ENCODE results near the gene CHSY1. TPM values are rescaled to one million over a fixed set of nuclear protein-coding genes. Genes with fewer than 3 reads are reported as not detected.
A peak's percentile ranks its signal among the peaks of the same experiment; 100 is the strongest.

CHSY1 gene
- total RNA-seq, 3 donors from 2014 or later = 7.7 to 15.5 (median 12.6) TPM

DNA sequence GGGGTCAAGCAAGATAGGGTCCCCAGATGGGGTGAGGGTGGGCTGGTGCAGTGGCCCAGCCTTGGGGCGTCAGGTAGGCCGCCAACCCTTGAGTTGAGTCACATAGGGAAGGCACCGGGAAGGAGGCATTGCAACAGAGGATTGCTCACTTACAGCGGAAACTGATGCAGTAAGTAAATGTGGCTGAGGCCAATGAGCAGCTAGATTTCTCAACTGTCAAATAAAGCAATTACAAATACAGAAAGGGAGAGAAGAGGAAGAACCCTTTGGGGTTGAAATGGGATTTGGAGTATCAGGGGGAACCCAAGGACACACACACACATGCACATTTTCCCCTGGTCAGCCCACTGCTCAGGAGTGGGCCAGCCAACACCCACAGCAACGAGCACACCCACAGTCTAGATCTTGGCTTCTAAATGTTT lies 44.0 kb downstream of the CHSY1 start:
- intact Hi-C loops (cut with DNase I, micrococcal nuclease) = no loop called here
- no peaks in the 10 kb centered on the region for H3K9me3 ChIP-seq
- no peak overlapping the region for H3K4me3 ChIP-seq
- no peaks in the 10 kb centered on the region for H3K36me3 ChIP-seq (ENCODE audit: low read depth)
- ATAC-seq (peak; percentile 64), DNase-seq (no peak)
- peaks cover 11% of the 10 kb centered on the region for H3K4me1 ChIP-seq (ENCODE audit: low read depth)
- TF ChIP-seq, protein P1, sequence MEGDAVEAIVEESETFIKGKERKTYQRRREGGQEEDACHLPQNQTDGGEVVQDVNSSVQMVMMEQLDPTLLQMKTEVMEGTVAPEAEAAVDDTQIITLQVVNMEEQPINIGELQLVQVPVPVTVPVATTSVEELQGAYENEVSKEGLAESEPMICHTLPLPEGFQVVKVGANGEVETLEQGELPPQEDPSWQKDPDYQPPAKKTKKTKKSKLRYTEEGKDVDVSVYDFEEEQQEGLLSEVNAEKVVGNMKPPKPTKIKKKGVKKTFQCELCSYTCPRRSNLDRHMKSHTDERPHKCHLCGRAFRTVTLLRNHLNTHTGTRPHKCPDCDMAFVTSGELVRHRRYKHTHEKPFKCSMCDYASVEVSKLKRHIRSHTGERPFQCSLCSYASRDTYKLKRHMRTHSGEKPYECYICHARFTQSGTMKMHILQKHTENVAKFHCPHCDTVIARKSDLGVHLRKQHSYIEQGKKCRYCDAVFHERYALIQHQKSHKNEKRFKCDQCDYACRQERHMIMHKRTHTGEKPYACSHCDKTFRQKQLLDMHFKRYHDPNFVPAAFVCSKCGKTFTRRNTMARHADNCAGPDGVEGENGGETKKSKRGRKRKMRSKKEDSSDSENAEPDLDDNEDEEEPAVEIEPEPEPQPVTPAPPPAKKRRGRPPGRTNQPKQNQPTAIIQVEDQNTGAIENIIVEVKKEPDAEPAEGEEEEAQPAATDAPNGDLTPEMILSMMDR (IDR thresholded peaks at IDR 0.05) = no peak

- peaks cover 16% of the 10 kb centered on the region for H3K4me1 ChIP-seq (ENCODE audit: low read depth)
- intact Hi-C loops (cut with DNase I, micrococcal nuclease) = no loop called here
Measured at GRCh38 chr15:101206176-101206591, 45.7 kb downstream of the CHSY1 start.

DNA sequence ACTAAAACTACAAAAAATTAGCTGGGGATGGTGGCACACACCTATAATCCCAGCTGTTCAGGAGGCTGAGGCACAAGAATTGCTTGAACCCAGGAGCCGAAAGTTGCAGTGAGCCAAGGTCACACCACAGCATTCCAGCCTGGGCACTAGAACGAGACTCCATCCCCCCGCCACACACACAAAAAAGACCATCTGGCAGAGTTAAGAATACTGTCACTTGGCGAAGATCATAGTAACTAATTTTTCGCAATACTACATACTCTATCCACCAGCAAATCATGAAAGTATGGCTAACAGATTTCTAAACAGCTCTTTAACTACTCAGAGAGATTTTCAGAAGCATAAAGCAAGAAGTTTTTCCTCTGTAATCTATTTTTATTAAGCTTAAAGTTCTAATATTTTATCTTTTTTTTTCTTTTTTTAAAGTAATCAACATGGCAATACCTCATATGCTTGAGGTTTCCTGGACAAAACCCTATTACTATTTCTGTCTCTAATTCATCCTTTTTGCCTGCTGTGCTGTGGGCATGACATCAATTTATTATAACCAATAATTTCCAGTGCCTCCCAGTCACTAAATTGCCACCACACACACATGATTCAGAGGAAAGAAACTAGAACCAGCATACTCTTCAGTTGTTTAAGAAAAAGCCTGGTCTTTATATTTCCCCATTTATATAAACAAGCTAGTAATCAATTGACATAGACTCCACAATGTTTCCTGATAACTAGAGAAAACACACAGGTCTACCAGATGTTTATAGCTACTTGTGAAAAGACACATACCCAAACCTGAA lies 46.9 kb downstream of the CHSY1 start:
- TF ChIP-seq, protein P1 (IDR thresholded peaks at IDR 0.05) = no peak
- Histone ChIP-seq H3K36me3 (ENCODE audit: low read depth) (no peaks in the 10 kb centered on the region), H3K4me3 (no peak overlapping the region), H3K4me1 (ENCODE audit: low read depth) (peaks cover 21% of the 10 kb centered on the region), H3K9me3 (no peaks in the 10 kb centered on the region)
- ATAC-seq (no peak), DNase-seq (no peak)
- intact Hi-C loops (cut with DNase I, micrococcal nuclease) = no loop called here

More at GRCh38 chr15:101206176-101206591, 45.7 kb downstream of the CHSY1 start:
- ATAC-seq (peak; percentile 37), DNase-seq (no peak)
- Histone ChIP-seq H3K4me3 (no peak overlapping the region), H3K36me3 (ENCODE audit: low read depth) (no peaks in the 10 kb centered on the region), H3K9me3 (no peaks in the 10 kb centered on the region)
- TF ChIP-seq, protein P1 (IDR thresholded peaks at IDR 0.05) = no peak

DNA sequence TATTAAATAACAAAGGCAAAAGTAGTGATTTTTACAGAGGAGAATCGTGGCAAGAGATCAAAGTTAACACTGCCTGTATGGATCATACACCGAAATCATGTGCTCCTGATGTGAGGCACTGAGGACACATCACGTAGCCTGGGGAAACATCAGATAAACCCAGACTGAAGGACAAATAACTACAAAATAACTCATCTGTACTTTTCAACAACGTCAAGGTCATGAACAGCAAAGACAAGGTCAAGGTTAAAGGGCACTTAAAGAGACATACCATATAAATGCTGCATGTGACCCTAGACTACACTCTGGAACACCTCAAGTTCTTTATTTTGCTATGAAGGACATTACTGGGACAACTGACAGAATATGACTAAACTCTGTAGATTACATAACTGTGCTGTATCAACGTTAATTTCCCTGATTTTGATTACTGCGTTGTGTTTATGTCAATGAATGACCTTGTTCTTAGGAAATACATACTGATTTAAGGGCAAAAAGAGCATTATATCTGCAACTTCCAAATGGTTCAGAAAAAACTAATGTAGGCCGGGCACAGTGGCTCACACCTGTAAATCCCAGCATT lies 48.1 kb downstream of the CHSY1 start:
- ATAC-seq (no peak), DNase-seq (no peak)
- Histone ChIP-seq H3K36me3 (ENCODE audit: low read depth) (no peaks in the 10 kb centered on the region), H3K4me1 (ENCODE audit: low read depth) (peaks cover 19% of the 10 kb centered on the region), H3K9me3 (no peaks in the 10 kb centered on the region), H3K4me3 (no peak overlapping the region)
- TF ChIP-seq, protein P1 (IDR thresholded peaks at IDR 0.05) = no peak
- intact Hi-C loops (cut with DNase I, micrococcal nuclease) = no loop called here

GRCh38 chr15:101203029-101203573 lies 48.7 kb downstream of the CHSY1 start:
- Histone ChIP-seq H3K9me3 (no peaks in the 10 kb centered on the region), H3K36me3 (ENCODE audit: low read depth) (no peaks in the 10 kb centered on the region), H3K4me3 (no peak overlapping the region), H3K4me1 (ENCODE audit: low read depth) (peaks cover 20% of the 10 kb centered on the region)
- intact Hi-C loops (cut with DNase I, micrococcal nuclease) = no loop called here
- TF ChIP-seq, protein P1 (IDR thresholded peaks at IDR 0.05) = no peak
- DNase-seq = no peak
- ATAC-seq = no peak
